ENCODE measurements around the gene FXR1. TPM values are rescaled to one million over a fixed set of nuclear protein-coding genes. Genes with fewer than 3 reads are reported as not detected.

The FXR1 gene
- total RNA-seq, 1 experiment from 2014 or later, result 215 TPM

DNA sequence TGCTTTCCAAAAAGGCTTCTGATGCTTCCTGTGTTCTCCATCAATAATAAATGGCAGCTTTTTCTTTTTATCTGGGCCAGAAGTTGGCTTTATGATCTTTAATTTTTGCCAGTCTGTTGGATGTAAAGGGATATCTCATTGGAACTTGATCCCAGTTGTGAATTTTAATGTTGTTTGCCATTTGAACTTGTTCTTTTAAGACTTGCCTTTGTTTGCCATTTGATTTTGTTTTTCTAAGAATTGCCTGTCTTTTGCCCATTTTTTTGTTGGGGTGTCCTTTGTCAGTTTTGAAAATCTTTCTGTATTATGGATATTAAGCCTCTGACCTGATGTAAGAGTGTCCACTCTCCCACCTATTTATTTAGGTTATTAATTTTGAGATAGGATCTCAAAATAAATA, 9.8 kb downstream of the FXR1 start:
- CTCF ChIA-PET, result no interaction called here
- no peak for DNase-seq (ENCODE audit: low read depth, low spot score)
- Histone ChIP-seq H3K79me2 (ENCODE audit: insufficient read depth, low read length) (peaks cover 100% of the 10 kb centered on the region), H3K9me3 (ENCODE audit: control insufficient read depth in 1 of 2, insufficient read depth in 1 of 2, low read depth in 1 of 2, low read length in 2 of 2) (no peaks in the 10 kb centered on the region), H3K4me1 (ENCODE audit: control insufficient read depth in 1 of 2, insufficient read depth in 2 of 2, low read length in 2 of 2) (no peaks in the 10 kb centered on the region), H3K27me3 (ENCODE audit: insufficient read depth, low read length) (no peaks in the 10 kb centered on the region), H4K20me1 (ENCODE audit: insufficient read depth) (peaks cover 54% of the 10 kb centered on the region), H3K27ac (ENCODE audit: low read depth, low read length) (no peak overlapping the region), H2AFZ (ENCODE audit: low read depth, low read length, poor library complexity, severe bottlenecking) (no peak overlapping the region), H3K9ac (ENCODE audit: low read length) (no peak overlapping the region), H3K9me2 (ENCODE audit: insufficient read depth) (no peaks in the 10 kb centered on the region), H3K4me3 (replicated peaks in 1 of 2; ENCODE audit: low read depth in 1 of 2, low read length in 2 of 2) (no peak overlapping the region), H3K4me2 (ENCODE audit: low read length) (no peak overlapping the region), H3K36me3 (ENCODE audit: control insufficient read depth in 1 of 2, insufficient read depth in 2 of 2, low read length in 2 of 2) (no peaks in the 10 kb centered on the region)
- no peak for ATAC-seq
- intact Hi-C loops (cut with micrococcal nuclease), result no loop called here
- POLR2A ChIA-PET, result no interaction called here
- RAD21 ChIA-PET (ENCODE audit: low non-redundant PET in 1 of 2, low total read pairs in 2 of 2, uncharacterized antibody in 2 of 2, unreplicated experiment in 2 of 2), result no interaction called here
- BruUV-seq (replicated peaks), result no TSS peak
- TF ChIP-seq CEBPB (IDR thresholded peaks at IDR 0.05; ENCODE audit: low read depth) (no peak), RAD21 (IDR thresholded peaks at IDR 0.05; ENCODE audit: low read depth) (no peak), ZFX (IDR thresholded peaks at IDR 0.05) (no peak), EGR1 (IDR thresholded peaks at IDR 0.05; ENCODE audit: low read depth) (no peak), ZNF274 (IDR thresholded peaks at IDR 0.05; ENCODE audit: low read depth, low read length) (no peak), MAX (IDR thresholded peaks at IDR 0.05) (no peak), POLR2AphosphoS5 (IDR thresholded peaks at IDR 0.05; ENCODE audit: low read depth, low read length) (no peak), SRF (IDR thresholded peaks at IDR 0.05; ENCODE audit: low read depth) (no peak), SP1 (IDR thresholded peaks at IDR 0.05; ENCODE audit: low read depth) (no peak)
- TF ChIP-seq, protein P1, sequence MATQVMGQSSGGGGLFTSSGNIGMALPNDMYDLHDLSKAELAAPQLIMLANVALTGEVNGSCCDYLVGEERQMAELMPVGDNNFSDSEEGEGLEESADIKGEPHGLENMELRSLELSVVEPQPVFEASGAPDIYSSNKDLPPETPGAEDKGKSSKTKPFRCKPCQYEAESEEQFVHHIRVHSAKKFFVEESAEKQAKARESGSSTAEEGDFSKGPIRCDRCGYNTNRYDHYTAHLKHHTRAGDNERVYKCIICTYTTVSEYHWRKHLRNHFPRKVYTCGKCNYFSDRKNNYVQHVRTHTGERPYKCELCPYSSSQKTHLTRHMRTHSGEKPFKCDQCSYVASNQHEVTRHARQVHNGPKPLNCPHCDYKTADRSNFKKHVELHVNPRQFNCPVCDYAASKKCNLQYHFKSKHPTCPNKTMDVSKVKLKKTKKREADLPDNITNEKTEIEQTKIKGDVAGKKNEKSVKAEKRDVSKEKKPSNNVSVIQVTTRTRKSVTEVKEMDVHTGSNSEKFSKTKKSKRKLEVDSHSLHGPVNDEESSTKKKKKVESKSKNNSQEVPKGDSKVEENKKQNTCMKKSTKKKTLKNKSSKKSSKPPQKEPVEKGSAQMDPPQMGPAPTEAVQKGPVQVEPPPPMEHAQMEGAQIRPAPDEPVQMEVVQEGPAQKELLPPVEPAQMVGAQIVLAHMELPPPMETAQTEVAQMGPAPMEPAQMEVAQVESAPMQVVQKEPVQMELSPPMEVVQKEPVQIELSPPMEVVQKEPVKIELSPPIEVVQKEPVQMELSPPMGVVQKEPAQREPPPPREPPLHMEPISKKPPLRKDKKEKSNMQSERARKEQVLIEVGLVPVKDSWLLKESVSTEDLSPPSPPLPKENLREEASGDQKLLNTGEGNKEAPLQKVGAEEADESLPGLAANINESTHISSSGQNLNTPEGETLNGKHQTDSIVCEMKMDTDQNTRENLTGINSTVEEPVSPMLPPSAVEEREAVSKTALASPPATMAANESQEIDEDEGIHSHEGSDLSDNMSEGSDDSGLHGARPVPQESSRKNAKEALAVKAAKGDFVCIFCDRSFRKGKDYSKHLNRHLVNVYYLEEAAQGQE (IDR thresholded peaks at IDR 0.05; ENCODE audit: low read depth), result no peak

Measured in HCT116 (cell line).